HFF-Myc (cell line): ENCODE measurements around the gene USP31.

Source experiments
- DNase-seq: peaks from one replicate; pipeline ENCODE4 v3.0.0-alpha.2; 2011; ENCODE audit warnings: low read depth; ENCODE audit errors: extremely low read depth
- H3K4me3 ChIP-seq: replicated peaks from 2 replicates; pipeline ENCODE4 v1.5.1; 2011; ENCODE audit warnings: low read depth, mild to moderate bottlenecking, control low read depth, low read length
- TF ChIP-seq, protein P1 (sequence below): IDR thresholded peaks from 2 replicates; pipeline ENCODE4 v1.5.1; 2012; ENCODE audit warnings: mild to moderate bottlenecking, low read depth, low read length, control low read depth; ENCODE audit errors: missing control alignments

Gene USP31

DNA sequence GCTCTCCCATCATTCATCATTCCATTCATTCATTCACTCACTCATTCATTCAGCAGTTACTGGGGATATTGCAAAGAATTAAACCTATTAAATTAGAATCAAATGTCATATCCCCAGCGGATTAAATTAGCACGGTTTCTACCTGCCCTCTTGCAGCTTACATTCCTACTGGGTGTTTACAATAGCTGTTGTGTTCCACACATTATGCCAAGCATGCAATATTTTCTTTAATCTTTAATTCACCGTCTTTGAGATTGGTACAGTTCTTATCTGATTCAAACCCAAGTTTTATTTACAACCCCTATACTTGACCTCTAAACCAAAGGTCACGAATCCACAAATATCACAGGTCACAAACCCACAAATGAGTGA, 727 bp upstream of the USP31 start:
- TF ChIP-seq, protein P1, sequence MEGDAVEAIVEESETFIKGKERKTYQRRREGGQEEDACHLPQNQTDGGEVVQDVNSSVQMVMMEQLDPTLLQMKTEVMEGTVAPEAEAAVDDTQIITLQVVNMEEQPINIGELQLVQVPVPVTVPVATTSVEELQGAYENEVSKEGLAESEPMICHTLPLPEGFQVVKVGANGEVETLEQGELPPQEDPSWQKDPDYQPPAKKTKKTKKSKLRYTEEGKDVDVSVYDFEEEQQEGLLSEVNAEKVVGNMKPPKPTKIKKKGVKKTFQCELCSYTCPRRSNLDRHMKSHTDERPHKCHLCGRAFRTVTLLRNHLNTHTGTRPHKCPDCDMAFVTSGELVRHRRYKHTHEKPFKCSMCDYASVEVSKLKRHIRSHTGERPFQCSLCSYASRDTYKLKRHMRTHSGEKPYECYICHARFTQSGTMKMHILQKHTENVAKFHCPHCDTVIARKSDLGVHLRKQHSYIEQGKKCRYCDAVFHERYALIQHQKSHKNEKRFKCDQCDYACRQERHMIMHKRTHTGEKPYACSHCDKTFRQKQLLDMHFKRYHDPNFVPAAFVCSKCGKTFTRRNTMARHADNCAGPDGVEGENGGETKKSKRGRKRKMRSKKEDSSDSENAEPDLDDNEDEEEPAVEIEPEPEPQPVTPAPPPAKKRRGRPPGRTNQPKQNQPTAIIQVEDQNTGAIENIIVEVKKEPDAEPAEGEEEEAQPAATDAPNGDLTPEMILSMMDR = no peak
- DNase-seq = no peak
- H3K4me3 ChIP-seq = peak overlapping the region; percentile 55

DNA sequence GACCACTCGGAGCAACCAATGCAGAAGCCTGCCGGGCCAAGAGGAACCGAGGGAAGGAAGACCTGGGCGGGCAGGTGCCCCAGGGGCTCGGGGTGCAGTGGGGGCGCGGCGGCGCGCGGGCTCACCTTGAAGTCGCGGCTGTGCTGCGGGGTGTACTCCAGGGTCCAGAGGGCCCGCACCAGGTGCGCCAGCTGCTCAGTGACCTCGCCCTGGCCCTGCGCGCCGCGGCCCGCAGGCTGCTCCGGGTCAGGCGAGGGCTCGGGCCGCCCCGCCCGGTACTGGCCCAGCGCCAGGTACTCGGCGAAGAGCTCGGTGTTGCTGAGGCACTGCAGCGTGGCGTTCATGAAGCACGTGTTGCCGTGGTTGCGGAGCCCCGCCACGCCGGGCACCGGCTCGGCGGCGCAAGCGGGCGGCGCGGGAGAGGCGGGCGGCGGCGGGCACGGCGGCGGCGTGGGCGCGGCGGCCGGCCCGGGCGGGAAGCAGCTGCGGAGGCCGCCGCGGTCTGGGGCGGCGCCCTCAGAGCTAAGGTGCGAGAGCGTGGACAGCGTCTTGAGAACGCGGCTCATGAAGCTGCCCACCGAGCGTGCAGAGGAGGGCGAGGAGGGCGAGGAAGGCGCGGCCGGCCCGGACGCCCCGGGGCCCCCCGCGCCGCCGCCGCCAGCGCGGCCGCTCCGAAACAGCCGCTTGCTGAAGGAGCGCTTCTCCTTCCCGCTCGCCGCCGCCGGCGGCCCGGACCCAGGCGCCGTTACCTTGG, 562 bp downstream of the USP31 start:
- H3K4me3 ChIP-seq = peak overlapping the region; percentile 77
- TF ChIP-seq, protein P1 = no peak
- DNase-seq = no peak

DNA sequence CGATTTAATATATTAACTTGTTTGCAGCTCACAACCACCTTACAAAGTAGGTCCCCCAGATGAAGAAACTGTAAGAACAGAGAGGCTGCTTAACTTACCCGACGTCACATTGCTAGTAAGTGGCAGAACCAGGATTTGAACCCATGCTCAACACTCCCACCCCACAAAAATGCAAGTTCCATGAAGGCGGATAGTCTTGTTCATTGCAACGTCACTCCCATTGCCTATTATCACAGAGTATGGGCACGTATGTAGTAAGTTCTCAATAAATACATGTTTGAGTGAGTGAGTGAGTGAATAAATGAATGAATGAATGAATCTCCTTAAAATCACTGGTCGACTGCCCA, 1.1 kb downstream of the USP31 start:
- peak overlapping the region; percentile 77 for H3K4me3 ChIP-seq
- DNase-seq = no peak
- TF ChIP-seq, protein P1 = no peak

GRCh38 chr16:23147666-23148065, 1.6 kb downstream of the USP31 start:
- TF ChIP-seq, protein P1 = no peak
- H3K4me3 ChIP-seq = peak overlapping the region; percentile 77
- no peak for DNase-seq

DNA sequence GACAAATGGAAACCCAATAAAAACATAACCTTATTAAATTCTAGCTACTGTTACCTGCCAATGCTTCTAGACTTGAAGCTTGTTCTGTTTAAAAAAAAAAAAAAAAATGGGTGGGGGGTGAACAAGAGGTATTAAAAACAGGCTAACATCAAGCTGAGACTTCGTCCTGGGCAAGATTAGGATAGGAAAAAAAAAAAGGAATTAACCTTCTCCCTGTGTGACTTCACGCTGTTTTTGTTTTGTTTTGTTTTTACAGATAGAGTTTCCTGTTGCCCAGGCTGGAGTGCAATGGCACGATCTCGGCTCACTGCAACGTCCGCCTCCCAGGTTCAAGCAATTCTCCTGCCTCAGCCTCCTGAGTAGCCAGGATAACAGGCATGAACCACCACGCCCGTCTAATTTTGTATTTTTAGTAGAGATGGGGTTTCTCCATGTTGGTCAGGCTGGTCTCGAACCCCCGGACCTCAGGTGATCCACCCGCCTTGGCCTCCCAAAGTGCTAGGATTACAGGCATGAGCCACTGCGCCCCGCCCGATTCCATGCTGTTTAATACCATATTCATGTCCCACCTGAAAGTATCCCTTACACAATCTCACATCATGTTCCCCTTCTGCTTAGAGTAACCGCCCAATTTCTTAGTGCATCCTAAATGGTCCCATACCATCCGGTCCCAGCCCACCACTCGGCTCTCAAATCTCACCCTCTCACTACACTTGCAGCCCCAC, 2.2 kb downstream of the USP31 start:
- TF ChIP-seq, protein P1 = no peak
- peak overlapping the region; percentile 77 for H3K4me3 ChIP-seq
- no peak for DNase-seq

- TF ChIP-seq, protein P1 = no peak
- DNase-seq = no peak
- no peak overlapping the region for H3K4me3 ChIP-seq
These were observed 3.6 kb downstream of the USP31 start for GRCh38 chr16:23145608-23146007.
